ENCODE results near the gene ST3GAL3.
A peak's percentile ranks its signal among the peaks of the same experiment; 100 is the strongest.

ST3GAL3 gene

DNA sequence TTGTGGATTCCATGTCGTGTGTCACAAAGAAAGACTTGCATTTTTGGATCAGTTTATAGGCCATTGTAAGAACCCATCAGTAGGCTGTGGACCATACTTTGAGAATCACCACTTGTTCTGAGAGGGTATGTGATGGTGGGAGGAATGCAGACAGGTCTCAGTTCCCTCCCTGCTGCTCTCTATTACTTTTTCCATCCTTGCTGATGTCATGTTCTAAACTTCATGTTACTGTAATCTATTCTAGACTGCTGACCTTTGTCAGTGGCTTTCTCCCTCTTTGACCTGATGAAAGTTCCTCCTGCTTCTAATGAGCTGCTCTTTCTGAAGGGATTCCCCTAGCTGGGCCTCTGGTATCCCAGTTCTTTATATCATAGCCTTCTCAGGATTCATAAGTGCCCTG is 46.1 kb downstream of the ST3GAL3 start:
- H3K36me3 ChIP-seq (ENCODE audit: control insufficient read depth, insufficient read depth, low read length): no peaks in the 10 kb centered on the region
- no peaks in the 10 kb centered on the region for H3K9me3 ChIP-seq (ENCODE audit: control insufficient read depth, insufficient read depth, low read length)
- H3K27ac ChIP-seq (ENCODE audit: low read length): no peak overlapping the region
- WGBS (ENCODE audit: insufficient coverage, insufficient read length): no CpG with 5 or more reads among the region's 1 CpG
- no peak for DNase-seq (ENCODE audit: low read depth, low spot score)
- H3K27me3 ChIP-seq (ENCODE audit: control insufficient read depth, insufficient read depth, low read length): no peaks in the 10 kb centered on the region
- H3K4me1 ChIP-seq (ENCODE audit: control insufficient read depth, insufficient read depth, low read length): no peaks in the 10 kb centered on the region; the same call in 1 of the 2 replicates
- H3K4me3 ChIP-seq (ENCODE audit: low read length): no peak overlapping the region

DNA sequence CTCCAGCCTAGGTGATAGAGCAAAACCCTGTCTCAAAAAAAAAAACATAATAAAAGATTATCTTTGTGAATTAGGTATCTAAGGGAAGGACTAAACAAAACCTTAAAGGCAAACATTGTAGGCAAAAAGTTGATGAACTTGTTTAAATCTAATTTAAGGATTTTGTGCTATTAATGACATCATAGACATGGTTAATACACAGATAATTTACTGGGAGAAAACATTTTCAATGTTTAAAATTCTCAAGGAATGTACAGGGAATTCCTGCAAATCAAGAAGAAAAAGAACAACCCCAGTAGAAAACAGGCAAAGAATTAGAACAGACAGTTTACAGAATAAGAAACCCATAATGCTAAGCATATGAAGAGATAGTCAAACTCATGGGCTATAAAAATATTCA is 47.6 kb downstream of the ST3GAL3 start:
- Histone ChIP-seq H3K4me1 (ENCODE audit: control insufficient read depth, insufficient read depth, low read length) (no peaks in the 10 kb centered on the region; the same call in 1 of the 2 replicates), H3K27me3 (ENCODE audit: control insufficient read depth, insufficient read depth, low read length) (no peaks in the 10 kb centered on the region), H3K4me3 (ENCODE audit: low read length) (no peak overlapping the region), H3K9me3 (ENCODE audit: control insufficient read depth, insufficient read depth, low read length) (no peaks in the 10 kb centered on the region), H3K36me3 (ENCODE audit: control insufficient read depth, insufficient read depth, low read length) (no peaks in the 10 kb centered on the region), H3K27ac (ENCODE audit: low read length) (no peak overlapping the region)
- DNase-seq (ENCODE audit: low read depth, low spot score): no peak

DNA sequence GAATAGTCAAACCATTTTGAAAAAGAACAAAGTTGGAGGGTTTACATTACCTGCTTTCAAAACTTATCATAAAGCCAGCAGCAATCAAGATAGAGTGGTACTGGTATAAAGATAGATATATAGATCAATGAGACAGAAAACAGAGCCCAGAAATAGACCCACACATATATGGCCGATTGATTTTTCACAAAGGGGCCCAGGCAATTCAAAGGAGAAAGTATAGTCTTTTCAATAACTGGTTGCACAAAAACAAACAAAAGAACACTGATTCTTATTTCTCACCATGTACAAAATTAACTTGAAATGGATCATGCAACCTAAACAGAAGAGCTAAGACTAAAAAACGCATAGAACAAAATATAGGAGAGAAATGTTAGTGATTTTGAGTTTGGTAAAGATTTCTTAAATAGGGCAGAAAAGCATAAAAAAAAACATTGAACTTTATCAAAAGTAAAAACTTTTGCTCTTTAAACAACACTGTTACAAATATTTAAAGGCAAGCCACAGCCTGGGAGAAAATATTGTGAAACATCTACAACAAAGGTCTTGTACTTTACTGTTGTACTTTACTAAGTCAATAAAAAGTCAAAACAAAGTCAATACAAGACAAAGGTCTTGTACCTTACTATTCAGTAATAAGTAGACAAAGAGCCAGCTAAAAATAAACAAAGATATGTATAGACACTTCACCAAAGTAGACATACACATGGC is 50.2 kb downstream of the ST3GAL3 start:
- no peaks in the 10 kb centered on the region for H3K27me3 ChIP-seq (ENCODE audit: control insufficient read depth, insufficient read depth, low read length)
- H3K4me1 ChIP-seq (ENCODE audit: control insufficient read depth, insufficient read depth, low read length): no peaks in the 10 kb centered on the region; the same call in 1 of the 2 replicates
- no peak overlapping the region for H3K4me3 ChIP-seq (ENCODE audit: low read length)
- WGBS (ENCODE audit: insufficient coverage, insufficient read length): no CpG with 5 or more reads among the region's 2 CpGs
- no peak for DNase-seq (ENCODE audit: low read depth, low spot score)
- H3K27ac ChIP-seq (ENCODE audit: low read length): no peak overlapping the region
- no peaks in the 10 kb centered on the region for H3K36me3 ChIP-seq (ENCODE audit: control insufficient read depth, insufficient read depth, low read length)
- no peaks in the 10 kb centered on the region for H3K9me3 ChIP-seq (ENCODE audit: control insufficient read depth, insufficient read depth, low read length)

DNA sequence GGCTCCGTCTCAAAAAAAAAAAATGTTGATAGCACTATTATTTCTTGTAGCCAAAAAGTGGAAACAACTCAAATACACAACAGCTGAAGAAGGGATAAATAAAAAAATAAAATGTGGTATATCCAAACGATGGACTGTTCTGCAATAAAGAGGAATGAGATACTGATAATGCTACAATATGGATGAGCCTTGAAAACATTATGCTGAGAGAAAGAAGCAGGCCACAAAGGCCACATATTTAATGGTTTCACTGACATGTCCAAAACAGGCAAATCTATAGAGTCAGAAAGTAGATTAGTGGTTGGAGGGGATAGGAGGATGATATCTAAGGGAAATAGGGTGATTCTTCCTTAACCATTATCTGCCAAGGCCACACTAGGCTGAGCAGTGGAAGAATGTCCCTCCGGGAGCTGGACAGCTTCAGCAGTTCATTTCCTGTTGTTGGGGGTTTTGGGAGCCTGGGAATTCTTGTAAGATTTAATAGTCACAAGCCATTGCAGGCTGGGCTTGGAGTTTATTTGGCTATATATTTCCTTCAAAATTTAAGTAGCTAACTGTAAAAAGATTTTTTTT is 53.5 kb downstream of the ST3GAL3 start:
- peaks cover 1% of the 10 kb centered on the region; the same call in 1 of the 2 replicates for H3K4me1 ChIP-seq (ENCODE audit: control insufficient read depth, insufficient read depth, low read length)
- no peak overlapping the region for H3K27ac ChIP-seq (ENCODE audit: low read length)
- DNase-seq (ENCODE audit: low read depth, low spot score): no peak
- no CpG with 5 or more reads among the region's 3 CpGs for WGBS (ENCODE audit: insufficient coverage, insufficient read length)
- H3K4me3 ChIP-seq (ENCODE audit: low read length): no peak overlapping the region
- no peaks in the 10 kb centered on the region for H3K9me3 ChIP-seq (ENCODE audit: control insufficient read depth, insufficient read depth, low read length)
- H3K36me3 ChIP-seq (ENCODE audit: control insufficient read depth, insufficient read depth, low read length): no peaks in the 10 kb centered on the region
- H3K27me3 ChIP-seq (ENCODE audit: control insufficient read depth, insufficient read depth, low read length): no peaks in the 10 kb centered on the region

DNA sequence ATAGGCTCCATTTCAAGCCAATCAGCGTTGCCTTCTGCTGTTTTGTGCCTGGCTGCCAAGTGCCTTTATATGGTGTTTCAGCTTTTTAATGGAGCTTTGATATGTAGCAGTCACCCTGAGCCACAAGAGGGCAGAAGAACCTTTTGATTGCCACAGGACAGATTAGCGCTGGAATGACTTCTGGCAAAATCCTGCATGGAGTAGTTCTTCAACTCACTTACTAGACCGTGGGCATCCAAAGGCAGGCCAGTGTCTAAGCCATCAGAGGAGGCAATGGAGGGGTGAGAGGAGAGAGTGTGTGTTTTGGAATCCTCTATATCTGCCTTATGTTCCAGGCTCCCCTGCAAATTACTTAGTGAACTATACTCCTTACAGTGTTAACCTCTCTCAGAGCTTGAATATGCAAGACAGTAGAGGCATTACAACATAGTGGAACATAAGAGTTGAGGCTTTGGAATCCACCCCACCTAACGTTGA is 56.2 kb downstream of the ST3GAL3 start:
- no peak overlapping the region for H3K27ac ChIP-seq (ENCODE audit: low read length)

DNA sequence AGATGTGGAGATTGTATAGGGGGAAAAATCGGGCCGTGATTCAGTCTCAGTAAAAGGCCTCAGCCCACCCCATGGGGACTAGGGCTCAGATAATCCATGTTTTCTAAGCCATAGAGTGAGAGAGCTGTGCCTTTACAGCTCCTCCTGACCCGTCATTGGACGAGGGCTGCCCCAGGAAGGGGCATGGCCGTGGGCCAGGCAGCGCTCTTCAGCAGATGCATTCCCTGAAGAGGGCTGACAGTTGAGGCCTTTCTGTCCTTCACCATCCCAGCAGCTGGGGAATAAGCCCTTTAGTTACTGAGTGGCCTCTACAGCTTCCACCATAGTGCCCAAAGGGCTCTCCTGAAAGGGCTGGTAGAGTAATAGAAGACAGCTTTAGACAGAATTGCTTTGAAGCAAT is 57.2 kb downstream of the ST3GAL3 start:
- 100% methylated on average over 2 of the region's 6 CpGs for WGBS (ENCODE audit: insufficient coverage, insufficient read length)
- no peak for DNase-seq (ENCODE audit: low read depth, low spot score)

More for the DNA sequence above, 56.2 kb downstream of the ST3GAL3 start:
- Histone ChIP-seq H3K9me3 (ENCODE audit: control insufficient read depth, insufficient read depth, low read length) (no peaks in the 10 kb centered on the region), H3K36me3 (ENCODE audit: control insufficient read depth, insufficient read depth, low read length) (no peaks in the 10 kb centered on the region), H3K4me1 (ENCODE audit: control insufficient read depth, insufficient read depth, low read length) (peaks cover 3% of the 10 kb centered on the region), H3K27me3 (ENCODE audit: control insufficient read depth, insufficient read depth, low read length) (no peaks in the 10 kb centered on the region), H3K4me3 (ENCODE audit: low read length) (no peak overlapping the region)
- peak; percentile 74 for DNase-seq (ENCODE audit: low read depth, low spot score)
- WGBS (ENCODE audit: insufficient coverage, insufficient read length): no CpG with 5 or more reads among the region's 4 CpGs

DNA sequence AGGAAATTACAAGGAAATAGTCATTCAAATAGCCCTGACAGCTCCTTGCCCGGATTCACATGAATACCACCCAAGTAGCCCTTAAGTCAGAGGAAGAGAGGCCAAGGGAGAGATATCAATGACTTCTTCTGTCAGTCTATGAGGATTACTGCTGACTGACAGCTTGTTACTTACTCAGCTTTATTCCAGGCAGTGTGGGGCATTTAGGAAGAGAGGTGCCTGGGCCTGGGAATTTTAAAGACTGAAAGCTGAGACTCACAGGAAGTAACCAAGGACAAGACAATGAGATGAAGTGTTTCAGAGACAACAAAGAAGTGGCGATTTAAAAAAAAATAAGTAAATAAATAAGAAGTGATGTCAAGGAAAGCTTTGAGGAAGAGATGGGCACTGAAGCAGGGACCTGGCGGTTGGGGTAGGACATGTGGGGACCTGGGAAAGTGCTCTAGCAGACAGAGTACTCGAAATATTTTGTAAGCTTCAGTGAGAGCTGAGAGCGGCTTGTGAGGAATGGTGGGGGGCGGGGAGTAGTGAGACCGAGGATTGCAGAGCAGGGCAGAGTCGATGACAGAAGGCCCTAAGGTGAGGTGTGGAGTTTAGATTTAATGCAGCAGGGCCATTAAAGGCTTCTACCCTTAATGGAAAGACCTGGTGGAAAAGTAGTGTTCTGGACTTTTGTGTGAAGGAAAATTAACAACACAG is 58.9 kb downstream of the ST3GAL3 start:
- Histone ChIP-seq H3K27me3 (ENCODE audit: control insufficient read depth, insufficient read depth, low read length) (no peaks in the 10 kb centered on the region), H3K4me1 (ENCODE audit: control insufficient read depth, insufficient read depth, low read length) (peaks cover 5% of the 10 kb centered on the region), H3K4me3 (ENCODE audit: low read length) (no peak overlapping the region), H3K9me3 (ENCODE audit: control insufficient read depth, insufficient read depth, low read length) (no peaks in the 10 kb centered on the region), H3K27ac (ENCODE audit: low read length) (peak overlapping the region; percentile 85), H3K36me3 (ENCODE audit: control insufficient read depth, insufficient read depth, low read length) (no peaks in the 10 kb centered on the region)
- DNase-seq (ENCODE audit: low read depth, low spot score): no peak
- WGBS (ENCODE audit: insufficient coverage, insufficient read length): no CpG with 5 or more reads among the region's 8 CpGs

More for the DNA sequence above, 57.2 kb downstream of the ST3GAL3 start:
- Histone ChIP-seq H3K9me3 (ENCODE audit: control insufficient read depth, insufficient read depth, low read length) (no peaks in the 10 kb centered on the region), H3K4me1 (ENCODE audit: control insufficient read depth, insufficient read depth, low read length) (peaks cover 3% of the 10 kb centered on the region), H3K4me3 (ENCODE audit: low read length) (no peak overlapping the region), H3K27ac (ENCODE audit: low read length) (no peak overlapping the region), H3K27me3 (ENCODE audit: control insufficient read depth, insufficient read depth, low read length) (no peaks in the 10 kb centered on the region), H3K36me3 (ENCODE audit: control insufficient read depth, insufficient read depth, low read length) (no peaks in the 10 kb centered on the region)

DNA sequence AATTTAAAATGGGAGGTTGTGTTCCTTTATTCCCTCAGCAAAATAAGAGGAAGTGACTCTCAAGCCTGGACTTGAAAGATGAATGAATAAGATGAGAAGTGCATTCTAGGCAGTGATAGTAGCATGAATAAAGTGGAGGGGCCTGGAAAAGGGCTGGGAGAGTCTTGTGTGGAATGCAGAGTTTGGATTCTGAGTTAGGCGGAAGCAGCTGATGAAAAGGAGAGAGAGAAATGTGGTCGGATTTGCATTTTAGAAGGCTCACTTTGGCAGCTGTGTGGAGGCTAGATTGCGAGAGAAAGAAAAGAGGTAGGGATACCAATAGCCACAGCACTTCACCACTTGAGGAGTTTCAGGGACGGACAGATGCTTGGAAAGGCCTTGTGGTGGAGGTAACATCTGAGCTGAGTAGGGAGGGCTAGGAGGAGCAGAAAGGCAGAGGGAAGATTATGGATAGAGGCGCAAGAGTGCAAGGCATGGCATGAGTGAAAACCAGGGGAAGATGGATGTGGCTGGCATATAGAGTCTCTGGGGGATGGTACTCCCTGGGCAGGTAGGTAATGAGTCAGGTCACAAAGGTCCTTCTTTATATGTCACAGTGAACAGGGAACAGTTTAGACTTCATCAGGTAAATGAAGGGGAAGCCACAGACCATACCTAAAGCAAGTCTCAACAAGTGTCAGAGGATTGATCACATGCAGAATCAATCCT is 59.6 kb downstream of the ST3GAL3 start:
- WGBS (ENCODE audit: insufficient coverage, insufficient read length): no CpG with 5 or more reads among the region's 5 CpGs
- Histone ChIP-seq H3K36me3 (ENCODE audit: control insufficient read depth, insufficient read depth, low read length) (no peaks in the 10 kb centered on the region), H3K27me3 (ENCODE audit: control insufficient read depth, insufficient read depth, low read length) (no peaks in the 10 kb centered on the region), H3K4me1 (ENCODE audit: control insufficient read depth, insufficient read depth, low read length) (peaks cover 5% of the 10 kb centered on the region), H3K9me3 (ENCODE audit: control insufficient read depth, insufficient read depth, low read length) (no peaks in the 10 kb centered on the region), H3K27ac (ENCODE audit: low read length) (peak overlapping the region; percentile 85), H3K4me3 (ENCODE audit: low read length) (no peak overlapping the region)
- no peak for DNase-seq (ENCODE audit: low read depth, low spot score)

DNA sequence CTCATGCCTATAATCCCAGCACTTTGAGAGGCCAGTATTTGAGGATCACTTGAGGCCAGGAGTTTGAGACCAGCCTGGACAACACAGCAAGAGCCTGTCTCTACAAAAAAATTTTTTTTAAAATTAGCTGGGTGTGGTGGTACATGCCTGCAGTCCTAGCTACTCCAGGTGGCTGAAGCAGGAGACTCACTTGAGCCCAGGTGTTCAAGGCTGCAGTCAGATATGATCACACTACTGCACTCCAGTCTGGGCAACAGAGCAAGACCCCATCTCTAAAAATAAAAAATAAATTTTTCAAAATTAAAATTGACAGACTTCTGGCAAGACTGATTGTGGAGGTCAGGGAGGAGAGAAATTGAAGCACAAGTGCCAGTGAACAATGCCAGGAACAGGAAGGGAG is 60.8 kb downstream of the ST3GAL3 start:
- Histone ChIP-seq H3K27me3 (ENCODE audit: control insufficient read depth, insufficient read depth, low read length) (no peaks in the 10 kb centered on the region), H3K4me1 (ENCODE audit: control insufficient read depth, insufficient read depth, low read length) (peaks cover 5% of the 10 kb centered on the region), H3K4me3 (ENCODE audit: low read length) (no peak overlapping the region), H3K27ac (ENCODE audit: low read length) (no peak overlapping the region), H3K36me3 (ENCODE audit: control insufficient read depth, insufficient read depth, low read length) (no peaks in the 10 kb centered on the region), H3K9me3 (ENCODE audit: control insufficient read depth, insufficient read depth, low read length) (no peaks in the 10 kb centered on the region)
- DNase-seq (ENCODE audit: low read depth, low spot score): no peak

DNA sequence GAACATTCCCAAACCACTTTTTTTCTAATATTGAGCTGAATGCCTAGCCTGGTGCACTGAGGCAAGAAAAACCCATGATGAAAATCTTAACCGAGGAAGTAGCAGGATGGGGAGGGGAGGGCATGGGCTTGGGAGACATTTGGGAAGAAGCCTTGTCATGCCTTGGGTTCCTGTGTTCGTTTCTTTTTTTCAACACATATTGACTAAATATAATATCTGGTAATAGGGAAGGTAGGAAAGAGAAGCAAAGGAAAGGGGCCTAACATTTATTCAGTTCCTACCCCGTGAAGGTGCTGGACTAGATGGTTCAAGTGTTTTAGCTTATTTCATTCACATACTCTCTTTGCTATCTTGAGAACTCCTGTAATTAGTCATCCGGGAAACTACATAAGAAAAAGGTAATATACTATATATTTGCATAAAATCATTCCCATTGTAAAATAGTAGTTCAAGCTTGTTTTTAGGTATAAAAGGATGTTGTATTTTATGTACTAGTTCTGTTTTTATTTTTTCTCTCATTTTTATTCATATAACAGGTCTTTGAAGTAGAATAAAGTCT is 62.1 kb downstream of the ST3GAL3 start:
- DNase-seq (ENCODE audit: low read depth, low spot score): no peak
- H3K4me1 ChIP-seq (ENCODE audit: control insufficient read depth, insufficient read depth, low read length): peaks cover 5% of the 10 kb centered on the region
- H3K36me3 ChIP-seq (ENCODE audit: control insufficient read depth, insufficient read depth, low read length): no peaks in the 10 kb centered on the region
- no peaks in the 10 kb centered on the region for H3K27me3 ChIP-seq (ENCODE audit: control insufficient read depth, insufficient read depth, low read length)
- no CpG with 5 or more reads among the region's 4 CpGs for WGBS (ENCODE audit: insufficient coverage, insufficient read length)
- no peak overlapping the region for H3K27ac ChIP-seq (ENCODE audit: low read length)
- no peaks in the 10 kb centered on the region for H3K9me3 ChIP-seq (ENCODE audit: control insufficient read depth, insufficient read depth, low read length)
- no peak overlapping the region for H3K4me3 ChIP-seq (ENCODE audit: low read length)

Data from iPS DF 6.9 (cell line).